Ovary (tissue), 3 donors: ENCODE measurements around the gene CALML5.

Source experiments
- EP300 ChIP-seq: sonication (generic); formaldehyde crosslinking; IDR thresholded peaks from one replicate; pipeline ENCODE4 v1.6.1; 2017; ENCODE audit warnings: antibody characterized with exemption
- POLR2A ChIP-seq: fragments of 450-650 bp; IDR thresholded peaks from one replicate; pipeline ENCODE4 v1.6.1; 2017; ENCODE audit warnings: antibody characterized with exemption, mild to moderate bottlenecking, moderate library complexity
- TF ChIP-seq, protein P1 (sequence below), 3 donors: fragments of 450-650 bp in 2 of 3; fragments of 200-600 bp in 1 of 3; IDR thresholded peaks; one replicate each; pipeline versions ENCODE4 v1.5.1 to v1.8.0; 2016 to 2022; ENCODE audit warnings: antibody characterized with exemption in 3 of 3, mild to moderate bottlenecking in 1 of 3
- donor health status: DM: no; HTN: no; CAD: no.

DNA sequence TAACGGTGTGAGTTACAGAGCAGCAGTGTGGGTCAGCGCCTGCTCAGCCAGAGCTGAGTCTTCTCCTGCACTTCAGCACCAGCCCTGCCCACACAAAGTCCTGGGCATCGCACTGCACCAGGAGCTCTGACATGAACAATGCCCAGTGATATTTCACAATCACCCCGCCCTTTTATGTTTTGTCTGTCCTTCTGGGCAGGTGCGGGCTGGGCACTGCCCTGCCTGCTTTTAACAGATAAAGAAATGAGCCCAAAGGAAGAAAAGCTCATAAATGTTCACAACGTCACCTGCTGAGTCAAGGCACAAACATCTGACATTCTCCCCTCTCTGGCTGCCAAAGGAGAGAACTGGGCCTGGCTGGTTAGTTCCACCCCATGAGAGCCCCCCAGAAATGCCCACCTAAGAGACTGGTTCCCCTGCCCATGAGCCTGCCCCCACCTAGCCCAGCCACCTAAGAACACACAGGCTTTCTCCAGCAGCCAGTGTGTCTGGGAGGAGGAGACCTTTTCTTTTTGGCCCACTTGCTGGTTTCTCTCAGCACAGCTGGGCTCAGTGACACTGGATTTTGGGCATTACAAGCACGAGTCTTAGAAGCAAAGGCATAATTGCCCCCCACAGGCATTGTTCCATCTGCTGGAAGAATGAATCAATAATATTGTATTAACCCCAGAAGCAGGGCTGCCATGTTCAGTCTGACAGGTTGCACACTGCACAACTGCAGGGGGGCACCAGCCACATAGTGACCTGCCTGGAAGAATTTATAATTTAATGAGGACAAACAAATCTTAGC lies 47.7 kb upstream of the CALML5 start:
- TF ChIP-seq, protein P1, sequence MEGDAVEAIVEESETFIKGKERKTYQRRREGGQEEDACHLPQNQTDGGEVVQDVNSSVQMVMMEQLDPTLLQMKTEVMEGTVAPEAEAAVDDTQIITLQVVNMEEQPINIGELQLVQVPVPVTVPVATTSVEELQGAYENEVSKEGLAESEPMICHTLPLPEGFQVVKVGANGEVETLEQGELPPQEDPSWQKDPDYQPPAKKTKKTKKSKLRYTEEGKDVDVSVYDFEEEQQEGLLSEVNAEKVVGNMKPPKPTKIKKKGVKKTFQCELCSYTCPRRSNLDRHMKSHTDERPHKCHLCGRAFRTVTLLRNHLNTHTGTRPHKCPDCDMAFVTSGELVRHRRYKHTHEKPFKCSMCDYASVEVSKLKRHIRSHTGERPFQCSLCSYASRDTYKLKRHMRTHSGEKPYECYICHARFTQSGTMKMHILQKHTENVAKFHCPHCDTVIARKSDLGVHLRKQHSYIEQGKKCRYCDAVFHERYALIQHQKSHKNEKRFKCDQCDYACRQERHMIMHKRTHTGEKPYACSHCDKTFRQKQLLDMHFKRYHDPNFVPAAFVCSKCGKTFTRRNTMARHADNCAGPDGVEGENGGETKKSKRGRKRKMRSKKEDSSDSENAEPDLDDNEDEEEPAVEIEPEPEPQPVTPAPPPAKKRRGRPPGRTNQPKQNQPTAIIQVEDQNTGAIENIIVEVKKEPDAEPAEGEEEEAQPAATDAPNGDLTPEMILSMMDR (IDR thresholded peaks at IDR 0.05): no peak
- TF ChIP-seq POLR2A (no peak), EP300 (no peak)
